DND-41 (cell line): ENCODE measurements around the gene TTLL11.

Experiments used
- ATAC-seq: fragments of 200-7000 bp; cut with Tn5 transposase; 3 replicates; pipeline ENCODE4 v1.9.1; 2021; ENCODE audit warnings: low read depth; ENCODE audit not compliant: insufficient read depth
- DNase-seq: peaks from one replicate; pipeline ENCODE4 v3.0.0-alpha.2; 2020
- H2AFZ ChIP-seq: 2 replicates; pipeline ENCODE4 v1.6.0; 2012; ENCODE audit warnings: low read depth, low read length
- H3K27ac ChIP-seq: 2 replicates; pipeline ENCODE4 v1.5.1; 2012; ENCODE audit warnings: low read length, inconsistent platforms
- H3K27me3 ChIP-seq: fragments of 200-600 bp; sonication (generic); 2 replicates; pipeline ENCODE4 v1.6.0; 2012; ENCODE audit warnings: low read length, mild to moderate bottlenecking, inconsistent platforms; ENCODE audit not compliant: insufficient read depth, poor library complexity
- H3K36me3 ChIP-seq: 2 replicates; pipeline ENCODE4 v1.5.1; 2012; ENCODE audit warnings: low read length, inconsistent platforms; ENCODE audit not compliant: insufficient read depth
- H3K4me1 ChIP-seq: 2 replicates; pipeline ENCODE4 v1.5.1; 2012; ENCODE audit warnings: mild to moderate bottlenecking, low read length; ENCODE audit not compliant: insufficient read depth
- H3K4me2 ChIP-seq: 2 replicates; pipeline ENCODE4 v1.6.0; 2012; ENCODE audit warnings: mild to moderate bottlenecking, moderate library complexity, low read length, inconsistent platforms; ENCODE audit not compliant: insufficient read depth
- H3K4me3 ChIP-seq, 2 experiments: fragments of 200-600 bp in 1 of 2; shearing (Covaris generic) in 1 of 2; 2 replicates each; pipeline ENCODE4 v1.5.1; 2012 to 2016; ENCODE audit warnings: inconsistent platforms in 2 of 2, low read length in 2 of 2, mild to moderate bottlenecking in 2 of 2, low read depth in 1 of 2, moderate library complexity in 1 of 2
- H3K79me2 ChIP-seq: 2 replicates; pipeline ENCODE4 v1.6.0; 2012; ENCODE audit warnings: low read length, inconsistent platforms; ENCODE audit not compliant: insufficient read depth
- H3K9ac ChIP-seq: 2 replicates; pipeline ENCODE4 v1.6.0; 2012; ENCODE audit warnings: low read depth, mild to moderate bottlenecking, inconsistent platforms, low read length, moderate library complexity
- H3K9me3 ChIP-seq: 2 replicates; pipeline ENCODE4 v1.5.1; 2012; ENCODE audit warnings: low read length, moderate library complexity, mild to moderate bottlenecking, inconsistent platforms; ENCODE audit not compliant: insufficient read depth, severe bottlenecking
- H4K20me1 ChIP-seq: 2 replicates; pipeline ENCODE4 v1.6.0; 2012; ENCODE audit warnings: low read length; ENCODE audit not compliant: insufficient read depth
- EZH2 ChIP-seq: IDR thresholded peaks from 3 replicates; pipeline ENCODE4 v1.6.1; 2012; ENCODE audit warnings: borderline replicate concordance, low read depth, mild to moderate bottlenecking, moderate library complexity, low read length, inconsistent platforms; ENCODE audit not compliant: severe bottlenecking
- TF ChIP-seq, protein P1 (sequence below): IDR thresholded peaks from 2 replicates; pipeline ENCODE4 v1.5.1; 2012; ENCODE audit warnings: borderline replicate concordance, low read length, moderate library complexity, mild to moderate bottlenecking; ENCODE audit not compliant: poor library complexity, severe bottlenecking; ENCODE audit errors: extremely low read depth

TTLL11 gene

DNA sequence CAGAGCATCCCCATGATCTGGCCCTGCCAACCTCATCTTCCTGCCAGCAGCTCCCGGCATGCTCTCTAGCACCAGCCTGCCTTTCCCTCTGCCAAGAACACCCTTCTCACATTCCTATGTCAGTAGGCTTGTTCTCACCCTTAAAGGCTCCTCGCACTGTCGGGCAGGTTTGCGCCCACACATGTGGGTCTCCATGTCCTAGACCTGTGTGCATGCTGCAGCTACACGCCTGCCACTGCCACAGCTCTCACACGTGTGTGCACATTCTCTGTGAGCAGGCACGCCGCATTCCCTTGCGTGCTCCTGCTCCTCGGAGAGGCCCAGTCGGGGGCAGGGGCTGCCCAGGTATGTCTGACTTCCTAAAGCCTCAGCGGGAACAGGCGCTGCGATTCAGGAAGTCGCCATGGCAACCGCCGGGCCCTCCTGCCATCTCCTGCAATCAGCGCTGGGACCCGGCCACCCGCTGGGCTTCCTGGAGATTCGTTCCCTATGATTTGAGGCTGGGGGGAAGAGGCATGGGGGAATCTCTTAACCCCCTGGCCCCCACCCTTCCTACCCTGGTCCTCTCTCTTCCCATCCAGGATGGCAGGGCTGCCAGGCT, 38.4 kb upstream of the TTLL11 start:
- Histone ChIP-seq H3K4me1 (no peaks in the 10 kb centered on the region), H4K20me1 (no peaks in the 10 kb centered on the region), H3K79me2 (no peaks in the 10 kb centered on the region), H3K36me3 (no peaks in the 10 kb centered on the region), H3K9me3 (no peaks in the 10 kb centered on the region), H3K27ac (no peak overlapping the region), H3K9ac (no peak overlapping the region), H3K4me3 (no peak overlapping the region), H2AFZ (no peak overlapping the region), H3K4me2 (no peak overlapping the region), H3K27me3 (no peaks in the 10 kb centered on the region)
- no peak for DNase-seq
- TF ChIP-seq, protein P1, sequence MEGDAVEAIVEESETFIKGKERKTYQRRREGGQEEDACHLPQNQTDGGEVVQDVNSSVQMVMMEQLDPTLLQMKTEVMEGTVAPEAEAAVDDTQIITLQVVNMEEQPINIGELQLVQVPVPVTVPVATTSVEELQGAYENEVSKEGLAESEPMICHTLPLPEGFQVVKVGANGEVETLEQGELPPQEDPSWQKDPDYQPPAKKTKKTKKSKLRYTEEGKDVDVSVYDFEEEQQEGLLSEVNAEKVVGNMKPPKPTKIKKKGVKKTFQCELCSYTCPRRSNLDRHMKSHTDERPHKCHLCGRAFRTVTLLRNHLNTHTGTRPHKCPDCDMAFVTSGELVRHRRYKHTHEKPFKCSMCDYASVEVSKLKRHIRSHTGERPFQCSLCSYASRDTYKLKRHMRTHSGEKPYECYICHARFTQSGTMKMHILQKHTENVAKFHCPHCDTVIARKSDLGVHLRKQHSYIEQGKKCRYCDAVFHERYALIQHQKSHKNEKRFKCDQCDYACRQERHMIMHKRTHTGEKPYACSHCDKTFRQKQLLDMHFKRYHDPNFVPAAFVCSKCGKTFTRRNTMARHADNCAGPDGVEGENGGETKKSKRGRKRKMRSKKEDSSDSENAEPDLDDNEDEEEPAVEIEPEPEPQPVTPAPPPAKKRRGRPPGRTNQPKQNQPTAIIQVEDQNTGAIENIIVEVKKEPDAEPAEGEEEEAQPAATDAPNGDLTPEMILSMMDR: no peak
- TF ChIP-seq EZH2: no peak
- ATAC-seq: no peak

DNA sequence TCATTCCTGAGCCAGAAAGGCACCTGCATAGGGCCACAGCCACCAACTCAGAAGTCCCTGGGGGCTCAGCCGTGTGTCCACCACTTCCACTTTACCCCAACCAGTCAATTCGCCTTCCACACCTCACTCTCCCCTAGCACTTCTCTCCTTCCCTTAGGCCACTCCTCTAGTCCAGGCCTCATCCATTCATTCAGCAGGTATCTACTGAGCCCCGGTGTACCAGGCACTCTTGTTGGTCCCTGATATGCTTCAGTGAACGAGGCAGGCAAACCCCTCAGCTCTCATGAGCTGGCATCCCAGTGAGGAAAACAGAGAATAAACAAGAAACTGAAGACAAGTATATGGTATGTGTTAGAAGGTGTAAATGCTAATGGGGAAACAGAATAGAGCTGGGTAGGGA, 37.7 kb upstream of the TTLL11 start:
- TF ChIP-seq, protein P1: no peak
- no peak for TF ChIP-seq EZH2
- H3K4me3 ChIP-seq: no peak overlapping the region

DNA sequence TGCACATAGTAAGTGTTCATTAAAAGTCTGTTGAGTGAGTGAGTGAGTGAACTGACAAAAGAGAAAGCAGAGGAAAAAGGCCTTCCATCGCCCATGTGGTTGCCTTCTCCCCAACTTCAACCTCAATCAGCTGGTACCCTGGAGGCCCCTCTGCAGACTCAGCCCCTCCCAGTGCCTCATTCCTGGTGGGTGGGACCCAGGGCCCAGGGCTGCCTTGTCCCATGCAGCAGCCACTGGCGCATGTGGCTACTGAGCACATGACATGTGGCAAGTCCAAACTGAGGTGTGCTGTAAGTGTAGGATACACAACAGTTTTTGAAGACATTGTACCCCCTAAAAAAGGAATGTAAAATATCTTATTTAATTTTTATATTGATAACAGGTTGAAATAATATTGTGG, 36.9 kb upstream of the TTLL11 start:
- no peak overlapping the region for H3K27ac ChIP-seq
- no peak for ATAC-seq
- TF ChIP-seq EZH2: no peak
- TF ChIP-seq, protein P1: no peak

More for the DNA sequence above, 37.7 kb upstream of the TTLL11 start:
- Histone ChIP-seq H4K20me1 (no peaks in the 10 kb centered on the region), H3K9me3 (no peaks in the 10 kb centered on the region), H3K27me3 (no peaks in the 10 kb centered on the region), H3K79me2 (no peaks in the 10 kb centered on the region), H3K4me2 (no peak overlapping the region), H3K9ac (no peak overlapping the region), H3K36me3 (no peaks in the 10 kb centered on the region), H3K27ac (no peak overlapping the region), H2AFZ (no peak overlapping the region), H3K4me1 (no peaks in the 10 kb centered on the region)
- DNase-seq (no peak), ATAC-seq (no peak)

More for the DNA sequence above, 36.9 kb upstream of the TTLL11 start:
- DNase-seq: no peak
- no peaks in the 10 kb centered on the region for H3K27me3 ChIP-seq
- no peaks in the 10 kb centered on the region for H3K79me2 ChIP-seq
- H3K36me3 ChIP-seq: no peaks in the 10 kb centered on the region
- no peaks in the 10 kb centered on the region; the same call in 1 of the 2 replicates for H4K20me1 ChIP-seq
- no peaks in the 10 kb centered on the region for H3K4me1 ChIP-seq
- no peak overlapping the region for H3K4me2 ChIP-seq
- no peak overlapping the region for H3K4me3 ChIP-seq
- H3K9me3 ChIP-seq: no peaks in the 10 kb centered on the region
- no peak overlapping the region for H2AFZ ChIP-seq
- no peak overlapping the region for H3K9ac ChIP-seq
